Loucy (cell line): Measurements from ENCODE around the gene TMEM203.
A peak's percentile ranks its signal among the peaks of the same experiment; 100 is the strongest.

Source experiments
- H2AFZ ChIP-seq: fragments of 200-600 bp; sonication (generic); 2 replicates; pipeline ENCODE4 v1.6.0; 2016; ENCODE audit warnings: antibody characterized with exemption, mild to moderate bottlenecking, low read length, moderate library complexity
- H3F3A ChIP-seq: fragments of 200-600 bp; 2 replicates; pipeline ENCODE4 v1.6.0; 2016; ENCODE audit warnings: antibody characterized with exemption, low read depth, mild to moderate bottlenecking
- H3K27me3 ChIP-seq: fragments of 200-600 bp; sonication (generic); 2 replicates; pipeline ENCODE4 v1.6.1; 2014; ENCODE audit warnings: low read length, mild to moderate bottlenecking; ENCODE audit not compliant: insufficient read depth, poor library complexity, severe bottlenecking
- H3K36me3 ChIP-seq: fragments of 200-600 bp; sonication (generic); 2 replicates; pipeline ENCODE4 v1.6.1; 2016; ENCODE audit warnings: low read length; ENCODE audit not compliant: insufficient read depth
- H3K4me1 ChIP-seq: fragments of 200-600 bp; sonication (generic); 2 replicates; pipeline ENCODE4 v1.5.1; 2014; ENCODE audit warnings: low read length, mild to moderate bottlenecking; ENCODE audit not compliant: insufficient read depth, poor library complexity, severe bottlenecking
- H3K4me2 ChIP-seq: fragments of 200-600 bp; sonication (generic); 2 replicates; pipeline ENCODE4 v1.6.0; 2014; ENCODE audit warnings: antibody characterized with exemption, low read length, low read depth, mild to moderate bottlenecking; ENCODE audit not compliant: poor library complexity, severe bottlenecking
- H3K4me3 ChIP-seq: fragments of 200-600 bp; sonication (generic); 2 replicates; pipeline ENCODE4 v1.5.1; 2014; ENCODE audit warnings: low read length, mild to moderate bottlenecking, mixed read lengths; ENCODE audit not compliant: poor library complexity, severe bottlenecking
- H3K79me2 ChIP-seq: fragments of 200-600 bp; sonication (generic); 2 replicates; pipeline ENCODE4 v1.6.1; 2014; ENCODE audit warnings: low read length; ENCODE audit not compliant: insufficient read depth
- H3K9ac ChIP-seq: fragments of 200-600 bp; sonication (generic); 2 replicates; pipeline ENCODE4 v1.6.0; 2014; ENCODE audit warnings: mild to moderate bottlenecking, low read depth, low read length, moderate library complexity; ENCODE audit not compliant: poor library complexity, severe bottlenecking
- H3K9me2 ChIP-seq: fragments of 200-600 bp; sonication (generic); replicated peaks from 2 replicates; pipeline ENCODE4 v1.6.1; 2016; ENCODE audit warnings: low read depth, low read length, mixed read lengths
- H3K9me3 ChIP-seq: fragments of 200-600 bp; sonication (generic); 2 replicates; pipeline ENCODE4 v1.6.1; 2014; ENCODE audit warnings: mild to moderate bottlenecking, antibody characterized with exemption, low read length, low read depth; ENCODE audit not compliant: insufficient read depth
- H4K20me1 ChIP-seq: fragments of 200-600 bp; sonication (generic); 2 replicates; pipeline ENCODE4 v1.6.0; 2014; ENCODE audit warnings: antibody characterized with exemption, low read length, mild to moderate bottlenecking; ENCODE audit not compliant: insufficient read depth, poor library complexity, severe bottlenecking
- CTCF ChIP-seq: fragments of 200-600 bp; sonication (generic); conservative IDR thresholded peaks from 2 replicates; pipeline ENCODE4 v1.5.1; 2014; ENCODE audit warnings: mild to moderate bottlenecking, antibody characterized with exemption, low read length
- EZH2phosphoT487 ChIP-seq: fragments of 200-600 bp; IDR thresholded peaks from 2 replicates; pipeline ENCODE4 v1.6.1; 2018; ENCODE audit warnings: antibody characterized with exemption, mild to moderate bottlenecking, moderate library complexity, borderline replicate concordance

The TMEM203 gene

GRCh38 chr9:137167747-137168572 lies 37.5 kb downstream of the TMEM203 start:
- Histone ChIP-seq H3K4me2 (peak overlapping the region; percentile 44), H3K4me3 (peak overlapping the region; percentile 38), H3F3A (no peaks in the 10 kb centered on the region), H3K9me3 (no peaks in the 10 kb centered on the region), H3K27me3 (peaks cover 20% of the 10 kb centered on the region), H3K9ac (no peak overlapping the region), H4K20me1 (no peaks in the 10 kb centered on the region), H2AFZ (no peak overlapping the region; the same call in 1 of the 2 replicates), H3K4me1 (peaks cover 8% of the 10 kb centered on the region), H3K36me3 (no peaks in the 10 kb centered on the region), H3K9me2 (no peaks in the 10 kb centered on the region), H3K79me2 (no peaks in the 10 kb centered on the region)
- TF ChIP-seq EZH2phosphoT487 (no peak), CTCF (no peak)

- TF ChIP-seq CTCF = no peak
- Histone ChIP-seq H3K79me2 (no peaks in the 10 kb centered on the region), H3K36me3 (no peaks in the 10 kb centered on the region), H3K9ac (no peak overlapping the region), H3K27me3 (peaks cover 20% of the 10 kb centered on the region), H3K4me3 (no peak overlapping the region), H3K4me2 (no peak overlapping the region), H3F3A (no peaks in the 10 kb centered on the region), H4K20me1 (no peaks in the 10 kb centered on the region), H2AFZ (no peak overlapping the region), H3K4me1 (peaks cover 8% of the 10 kb centered on the region), H3K9me3 (no peaks in the 10 kb centered on the region), H3K9me2 (no peaks in the 10 kb centered on the region)
Measured at GRCh38 chr9:137167277-137167746, 38.1 kb downstream of the TMEM203 start.

GRCh38 chr9:137166380-137167229 lies 38.8 kb downstream of the TMEM203 start:
- Histone ChIP-seq H2AFZ (no peak overlapping the region), H3K4me1 (peaks cover 8% of the 10 kb centered on the region), H3K9ac (no peak overlapping the region), H3K9me2 (no peaks in the 10 kb centered on the region), H3K27me3 (peaks cover 20% of the 10 kb centered on the region), H3K79me2 (no peaks in the 10 kb centered on the region), H4K20me1 (no peaks in the 10 kb centered on the region), H3K36me3 (no peaks in the 10 kb centered on the region), H3K4me3 (no peak overlapping the region), H3F3A (no peaks in the 10 kb centered on the region), H3K4me2 (no peak overlapping the region), H3K9me3 (no peaks in the 10 kb centered on the region)
- TF ChIP-seq EZH2phosphoT487 = no peak
